ENCODE results near the gene SORL1.

Gene SORL1

GRCh38 chr11:121589946-121590537 is 137.9 kb downstream of the SORL1 start:
- no peak for TF ChIP-seq GATA3 (IDR thresholded peaks at IDR 0.05; ENCODE audit: low read depth, low read length)
- no peak for TF ChIP-seq GATA2 (IDR thresholded peaks at IDR 0.05; ENCODE audit: low read depth, low read length)

DNA sequence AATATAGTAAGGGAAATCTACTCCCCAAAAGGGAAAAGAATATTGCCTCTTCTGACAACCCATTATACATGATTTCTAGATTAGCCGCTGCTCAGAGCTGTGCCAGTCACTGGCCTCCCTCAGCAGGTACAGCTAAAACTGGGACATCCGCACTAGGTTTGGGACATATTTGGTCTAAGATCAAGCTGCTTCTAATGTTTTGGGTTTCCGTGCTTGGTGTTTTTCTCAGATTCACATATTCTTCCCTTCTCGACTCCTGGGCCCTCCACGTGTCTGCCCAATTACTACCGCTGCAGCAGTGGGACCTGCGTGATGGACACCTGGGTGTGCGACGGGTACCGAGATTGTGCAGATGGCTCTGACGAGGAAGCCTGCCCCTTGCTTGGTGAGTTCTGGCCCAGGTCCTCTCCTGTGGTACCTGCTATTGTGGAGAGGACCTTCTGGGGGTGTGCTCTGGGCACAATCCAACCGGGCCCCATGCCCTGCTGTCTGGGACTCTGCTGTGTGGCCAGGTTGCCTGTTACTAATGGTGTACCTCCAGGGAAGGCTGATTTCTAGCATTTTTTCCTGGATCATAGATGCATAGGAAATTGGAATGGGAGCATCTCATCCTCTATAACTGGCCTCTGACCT is 138.8 kb downstream of the SORL1 start:
- TF ChIP-seq GATA2 (IDR thresholded peaks at IDR 0.05; ENCODE audit: low read depth, low read length) (no peak), GATA3 (IDR thresholded peaks at IDR 0.05; ENCODE audit: low read depth, low read length) (no peak)

GRCh38 chr11:121591405-121592033 is 139.4 kb downstream of the SORL1 start:
- TF ChIP-seq GATA3 (IDR thresholded peaks at IDR 0.05; ENCODE audit: low read depth, low read length), result no peak
- TF ChIP-seq GATA2 (IDR thresholded peaks at IDR 0.05; ENCODE audit: low read depth, low read length), result no peak

- no peak for TF ChIP-seq GATA2 (IDR thresholded peaks at IDR 0.05; ENCODE audit: low read depth, low read length)
- TF ChIP-seq GATA3 (IDR thresholded peaks at IDR 0.05; ENCODE audit: low read depth, low read length), result no peak
These were observed 140.6 kb downstream of the SORL1 start for GRCh38 chr11:121592708-121593107.

- no peak for TF ChIP-seq GATA3 (IDR thresholded peaks at IDR 0.05; ENCODE audit: low read depth, low read length)
These were observed 143.6 kb downstream of the SORL1 start for GRCh38 chr11:121595717-121596161.

GRCh38 chr11:121596195-121597155 is 144.4 kb downstream of the SORL1 start:
- TF ChIP-seq GATA2 (IDR thresholded peaks at IDR 0.05; ENCODE audit: low read depth, low read length) (no peak), GATA3 (IDR thresholded peaks at IDR 0.05; ENCODE audit: low read depth, low read length) (no peak)

DNA sequence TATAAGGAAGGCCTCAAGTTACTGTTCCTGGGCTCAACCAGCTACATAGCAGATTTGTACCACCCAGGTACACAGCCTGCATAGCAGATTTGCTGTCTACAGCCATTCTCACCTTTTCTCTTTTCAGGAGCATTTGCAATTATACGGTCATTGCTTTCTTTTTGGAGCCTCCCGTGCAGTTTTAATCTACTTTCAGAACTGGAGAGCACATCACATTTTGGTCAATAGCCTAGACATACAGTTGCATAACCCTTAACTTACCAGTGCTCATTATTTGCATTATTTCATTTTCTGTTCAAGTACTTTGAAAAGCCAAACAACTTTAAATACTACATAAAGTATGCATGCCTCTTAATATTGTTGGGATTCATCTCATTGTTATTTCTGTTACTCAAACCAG is 151.2 kb downstream of the SORL1 start:
- TF ChIP-seq GATA3 (IDR thresholded peaks at IDR 0.05; ENCODE audit: low read depth, low read length), result no peak
- TF ChIP-seq GATA2 (IDR thresholded peaks at IDR 0.05; ENCODE audit: low read depth, low read length), result no peak

DNA sequence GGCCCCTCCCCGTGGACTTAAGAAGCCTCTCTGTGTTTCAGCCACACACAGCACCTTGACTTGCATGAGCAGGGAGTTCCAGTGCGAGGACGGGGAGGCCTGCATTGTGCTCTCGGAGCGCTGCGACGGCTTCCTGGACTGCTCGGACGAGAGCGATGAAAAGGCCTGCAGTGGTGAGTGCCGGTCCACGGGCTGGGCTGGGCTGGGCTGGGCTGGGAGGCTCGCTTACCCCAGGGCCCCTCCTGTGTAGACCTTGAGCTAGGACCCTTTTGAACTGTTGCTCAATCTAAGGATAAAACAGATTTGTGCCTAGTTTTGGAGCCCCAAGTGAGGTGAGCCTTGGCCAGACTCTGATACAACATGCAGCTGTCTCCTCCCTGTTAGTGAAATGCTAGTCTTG is 152.0 kb downstream of the SORL1 start:
- no peak for TF ChIP-seq GATA3 (IDR thresholded peaks at IDR 0.05; ENCODE audit: low read depth, low read length)
- TF ChIP-seq GATA2 (IDR thresholded peaks at IDR 0.05; ENCODE audit: low read depth, low read length), result no peak

- TF ChIP-seq GATA2 (IDR thresholded peaks at IDR 0.05; ENCODE audit: low read depth, low read length) (no peak), GATA3 (IDR thresholded peaks at IDR 0.05; ENCODE audit: low read depth, low read length) (no peak)
These were observed 154.2 kb downstream of the SORL1 start for GRCh38 chr11:121606354-121606753.

- TF ChIP-seq GATA2 (IDR thresholded peaks at IDR 0.05; ENCODE audit: low read depth, low read length) (no peak), GATA3 (IDR thresholded peaks at IDR 0.05; ENCODE audit: low read depth, low read length) (no peak)
These were observed 155.2 kb downstream of the SORL1 start for GRCh38 chr11:121607341-121607740.

- TF ChIP-seq GATA3 (IDR thresholded peaks at IDR 0.05; ENCODE audit: low read depth, low read length) (no peak), GATA2 (IDR thresholded peaks at IDR 0.05; ENCODE audit: low read depth, low read length) (no peak)
These were observed 156.5 kb downstream of the SORL1 start for GRCh38 chr11:121608545-121609098.

- no peak for TF ChIP-seq GATA3 (IDR thresholded peaks at IDR 0.05; ENCODE audit: low read depth, low read length)
- no peak for TF ChIP-seq GATA2 (IDR thresholded peaks at IDR 0.05; ENCODE audit: low read depth, low read length)
These were observed 158.6 kb downstream of the SORL1 start for GRCh38 chr11:121610706-121611105.

DNA sequence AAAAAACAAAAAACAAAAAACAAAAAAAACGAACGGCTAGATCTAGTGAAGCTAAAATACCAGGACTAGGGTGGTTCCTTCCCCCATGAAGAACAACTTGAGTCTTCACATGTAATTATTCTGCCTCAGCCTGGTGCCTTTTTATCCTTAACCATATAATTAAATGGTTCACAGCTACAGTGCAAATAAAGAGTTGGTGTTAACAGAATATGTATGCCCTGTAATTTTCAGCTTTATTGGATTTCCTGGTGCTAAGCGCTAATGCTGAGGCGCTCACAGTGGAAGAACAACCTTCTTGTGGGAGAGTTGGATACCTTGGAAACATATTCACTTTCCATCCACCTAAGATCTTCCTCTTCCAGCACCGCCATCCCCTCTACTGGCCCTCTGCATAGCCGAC is 159.1 kb downstream of the SORL1 start:
- no peak for TF ChIP-seq GATA3 (IDR thresholded peaks at IDR 0.05; ENCODE audit: low read depth, low read length)
- TF ChIP-seq GATA2 (IDR thresholded peaks at IDR 0.05; ENCODE audit: low read depth, low read length), result no peak

DNA sequence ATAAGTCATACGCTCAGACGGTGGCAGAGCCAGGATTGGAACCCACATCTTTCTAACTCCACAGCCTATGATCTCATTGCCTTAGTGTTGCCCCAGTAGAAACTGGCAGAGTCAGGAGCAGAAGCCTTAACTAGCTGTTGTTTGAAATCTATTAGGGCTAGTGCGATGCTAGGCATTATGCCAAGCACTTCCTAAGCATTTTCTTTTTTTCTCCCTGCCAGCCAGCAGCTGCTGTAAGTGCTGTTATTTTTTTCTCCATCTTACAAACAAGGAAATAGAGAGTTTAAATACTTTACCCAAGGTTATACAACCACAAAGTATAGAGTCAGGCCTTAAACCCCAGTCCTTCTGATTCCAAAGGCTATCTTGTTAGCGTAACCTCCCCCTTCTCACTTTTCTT is 161.6 kb downstream of the SORL1 start:
- TF ChIP-seq GATA2 (IDR thresholded peaks at IDR 0.05; ENCODE audit: low read depth, low read length), result no peak
